CD4-positive, alpha-beta T cell treated with Interleukin-4 for 4 hours (primary cell): ENCODE measurements around the gene ADRA2C.
"Not testable (repeated sequence)": the region's sequence is repeated elsewhere in the genome, so short reads cannot be mapped to it uniquely, and the experiment has no call there.

Source experiments
- DNase-seq: peaks from one replicate; pipeline ENCODE4 v3.0.0-alpha.2; 2020

ADRA2C gene

DNA sequence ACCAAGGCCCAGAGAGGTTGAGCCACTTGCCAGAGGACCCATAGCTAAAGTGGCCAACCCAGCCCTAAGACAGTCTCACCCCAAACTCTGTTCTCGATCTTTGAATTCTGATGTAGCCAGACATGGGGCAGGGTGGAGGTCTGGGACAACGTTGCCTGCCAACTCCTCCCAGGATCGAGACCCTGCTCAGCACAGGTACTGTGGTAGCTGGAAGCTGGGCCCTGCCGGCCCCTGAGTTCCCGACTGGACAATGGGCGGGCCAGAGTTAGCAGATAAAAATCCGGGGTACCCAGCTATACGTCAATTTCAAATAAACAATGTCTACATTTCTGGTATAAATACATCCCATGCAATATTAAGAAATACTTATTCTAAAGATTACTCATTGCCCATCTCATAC is 35.3 kb downstream of the ADRA2C start:
- no peak for DNase-seq

DNA sequence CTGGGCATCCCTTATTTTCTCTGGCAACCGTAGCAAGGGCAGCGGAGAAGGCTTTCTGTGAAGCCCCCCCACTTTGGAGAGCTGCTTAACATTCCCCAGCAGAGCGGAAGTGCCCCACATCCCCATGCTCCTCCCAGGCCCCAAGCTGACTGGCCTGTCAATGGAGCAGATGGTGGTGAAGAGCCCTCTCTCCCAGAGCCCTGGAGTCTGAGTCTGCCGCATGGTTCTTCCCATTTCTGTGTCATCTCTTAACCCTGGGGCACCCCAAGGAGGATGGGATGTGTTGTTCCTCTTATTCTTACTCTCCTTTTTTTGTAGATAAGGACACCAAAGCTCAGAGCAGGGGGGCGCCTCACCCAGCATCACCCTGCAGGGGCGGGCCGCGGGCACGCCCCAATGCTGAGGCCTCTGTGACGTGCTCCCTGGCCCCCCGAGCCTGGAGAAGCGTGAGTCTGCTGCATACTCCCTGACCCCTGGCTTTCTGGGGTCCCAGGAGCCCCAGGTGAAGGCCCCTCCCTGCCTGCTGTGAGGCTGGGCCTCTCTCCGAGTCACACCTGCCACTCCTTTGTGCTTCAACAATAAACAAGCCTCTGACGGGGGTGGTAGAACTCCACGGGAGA is 35.9 kb downstream of the ADRA2C start:
- DNase-seq, result no peak

DNA sequence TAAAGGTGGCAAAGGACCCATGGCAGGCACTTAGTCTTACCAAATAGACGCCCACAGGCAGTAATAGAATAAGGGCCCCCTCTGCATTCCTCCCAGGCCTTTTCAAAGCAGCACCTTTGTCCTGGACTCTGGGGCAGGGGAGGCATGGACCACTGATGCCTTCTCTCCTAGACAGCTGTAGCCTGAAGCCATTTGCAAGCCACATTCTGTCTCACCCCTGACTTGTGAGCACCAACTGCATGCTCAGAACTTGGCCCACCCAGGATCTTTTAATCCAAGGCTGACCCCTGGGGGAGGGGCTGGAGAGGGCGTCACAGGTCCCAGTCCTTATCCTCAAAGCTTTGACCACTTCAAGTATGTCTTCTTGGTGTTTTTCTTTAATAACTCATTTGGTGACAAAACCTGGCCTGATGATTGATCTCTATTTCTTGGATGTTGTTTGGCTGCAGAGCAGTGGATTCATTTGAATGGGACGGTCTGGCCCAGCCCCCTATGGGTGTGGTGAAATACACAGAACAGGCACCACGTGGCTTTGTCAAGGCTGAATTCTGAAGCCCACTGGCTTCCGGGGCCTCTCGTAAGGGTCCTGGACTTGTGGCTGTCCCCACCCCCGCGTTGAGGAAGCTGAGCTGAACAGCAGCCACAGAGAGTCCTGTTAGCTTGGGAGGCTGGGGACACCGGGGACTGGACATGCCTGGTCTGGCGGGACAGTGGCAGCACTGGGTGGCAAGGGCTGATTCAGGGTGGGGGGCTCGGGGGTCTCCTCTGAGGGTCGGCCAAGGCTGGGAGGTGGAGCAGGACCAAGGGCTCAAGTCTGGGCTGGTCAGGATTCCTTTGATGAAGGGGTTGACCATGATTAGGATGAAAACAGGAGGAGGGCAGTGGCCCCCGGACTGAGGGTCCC is 36.6 kb downstream of the ADRA2C start:
- DNase-seq, result no peak

- no peak for DNase-seq
Observed at GRCh38 chr4:3803475-3803847, 37.3 kb downstream of the ADRA2C start.

DNA sequence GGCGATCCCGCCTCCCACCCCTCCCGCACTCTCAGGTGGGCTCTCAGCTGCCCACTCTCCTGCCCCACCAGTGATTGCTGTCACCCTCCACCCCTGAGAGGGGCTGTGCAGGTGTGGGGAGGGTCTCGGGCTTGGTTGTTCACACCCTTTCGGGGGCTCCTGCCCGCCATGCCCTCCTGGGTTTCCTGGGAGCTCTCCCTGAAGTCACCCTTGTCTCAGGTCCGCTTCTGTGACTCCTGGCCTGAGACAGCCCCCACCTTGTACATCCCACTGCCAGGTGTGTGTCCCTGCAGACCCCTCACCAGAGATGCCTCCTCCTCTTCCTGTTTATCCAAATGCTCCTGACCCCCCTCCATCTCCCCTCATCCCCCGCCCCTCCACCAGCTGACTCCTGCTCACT is 37.8 kb downstream of the ADRA2C start:
- DNase-seq, result no peak

- DNase-seq, result no peak
Observed at GRCh38 chr4:3805026-3805425, 38.8 kb downstream of the ADRA2C start.

- no peak for DNase-seq
Observed at GRCh38 chr4:3805731-3806130, 39.5 kb downstream of the ADRA2C start.

GRCh38 chr4:3807311-3807710 is 41.1 kb downstream of the ADRA2C start:
- DNase-seq, result no peak

DNA sequence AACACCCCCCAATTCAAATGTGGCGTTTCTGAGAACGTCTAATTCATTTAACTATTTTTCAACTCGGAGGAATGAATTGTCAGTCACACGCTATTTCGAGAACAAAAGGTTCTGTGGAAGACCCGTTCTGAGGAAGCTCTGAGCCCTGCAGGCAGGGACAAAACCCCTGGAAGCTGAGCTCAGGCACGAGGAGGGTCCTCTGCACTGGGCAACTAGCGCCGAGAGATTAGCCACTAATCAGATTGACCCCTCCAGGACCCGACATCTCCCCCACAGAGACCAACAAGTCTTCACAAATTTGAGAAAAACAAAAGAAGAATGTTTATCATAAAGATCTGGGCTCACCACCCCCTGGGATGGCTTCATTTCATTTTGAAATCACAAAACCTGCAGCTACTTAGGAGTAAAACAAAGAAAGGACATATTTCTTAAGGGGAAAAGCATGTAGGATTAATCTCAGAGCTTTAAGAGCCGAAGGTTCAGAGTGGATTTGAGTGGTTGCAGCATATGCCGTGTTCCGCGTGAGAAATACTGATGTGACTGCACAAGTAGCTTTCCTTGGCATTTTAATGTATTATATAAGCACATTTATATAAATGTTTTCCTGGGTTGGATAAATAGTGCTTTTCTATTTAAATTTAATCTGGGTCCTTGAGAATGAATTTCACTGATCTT is 41.8 kb downstream of the ADRA2C start:
- no peak for DNase-seq

- DNase-seq, result no peak
Observed at GRCh38 chr4:3808597-3808996, 42.4 kb downstream of the ADRA2C start.

GRCh38 chr4:3809028-3809427 is 42.8 kb downstream of the ADRA2C start:
- DNase-seq, result no peak

DNA sequence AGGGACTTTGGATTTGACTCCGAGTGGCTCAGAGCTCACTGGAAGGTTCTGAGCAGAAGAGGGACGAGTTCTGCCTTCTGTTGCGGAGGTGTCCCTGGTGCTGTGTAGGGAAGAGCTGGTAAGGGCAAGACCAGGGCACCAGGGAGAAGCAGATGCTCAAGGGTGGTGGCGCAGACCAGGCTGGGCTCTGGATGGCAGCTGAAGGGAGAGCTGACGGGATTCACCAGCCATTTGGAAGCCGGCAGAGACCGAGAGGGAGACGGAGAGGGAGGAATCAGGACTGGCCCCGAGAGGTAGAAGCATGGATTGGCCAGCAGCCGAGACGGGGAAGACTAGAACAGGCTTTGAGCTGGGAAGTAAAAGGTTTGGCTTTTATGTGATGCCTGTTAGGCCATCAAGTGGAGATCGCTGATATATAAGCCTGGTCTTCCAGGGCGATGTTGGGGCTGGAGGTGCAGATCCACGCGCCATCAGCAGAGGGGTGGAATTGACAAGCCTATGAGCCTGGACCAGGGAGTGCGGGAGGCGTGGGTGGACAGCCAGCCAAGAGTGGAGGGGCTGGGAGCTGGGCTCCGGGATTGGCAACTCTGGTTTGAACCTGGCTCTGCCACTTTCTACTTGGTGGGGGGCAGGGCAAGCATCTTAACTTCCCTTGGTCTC is 43.4 kb downstream of the ADRA2C start:
- no peak for DNase-seq

GRCh38 chr4:3810111-3810680 is 44.0 kb downstream of the ADRA2C start:
- DNase-seq, result no peak

DNA sequence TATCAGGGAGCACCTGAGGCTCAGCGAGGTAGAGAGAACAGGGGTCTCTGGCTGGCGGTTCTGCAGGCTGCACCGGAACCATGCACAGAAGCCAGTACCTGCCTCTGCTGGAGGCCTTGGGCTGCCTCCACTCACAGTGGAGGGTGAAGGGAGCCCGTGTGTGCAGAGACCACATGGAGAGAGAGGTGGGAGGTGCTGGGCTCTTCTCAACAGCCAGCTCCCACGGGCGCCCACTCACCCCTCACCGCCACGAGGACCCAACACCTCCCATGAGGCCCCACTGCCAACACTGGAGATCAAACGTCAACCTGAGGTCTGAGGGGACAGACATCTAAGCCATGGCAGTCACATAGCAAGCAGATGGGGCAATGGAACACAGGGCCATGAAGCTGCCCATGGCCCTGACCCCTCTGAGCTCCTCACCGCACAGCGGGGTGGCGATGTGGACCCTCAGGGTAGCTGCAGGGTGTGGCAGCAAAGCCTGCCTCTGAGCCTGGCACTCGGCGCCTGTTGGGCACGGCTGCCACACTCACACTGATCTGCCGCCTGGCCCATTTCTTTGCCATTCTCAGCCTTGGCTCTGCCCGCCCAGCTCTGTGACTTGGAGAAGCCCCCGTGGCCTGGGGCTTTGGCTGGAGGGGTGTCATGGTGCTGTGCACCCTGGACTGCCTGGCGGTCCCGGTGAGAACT is 44.8 kb downstream of the ADRA2C start:
- DNase-seq, result no peak

DNA sequence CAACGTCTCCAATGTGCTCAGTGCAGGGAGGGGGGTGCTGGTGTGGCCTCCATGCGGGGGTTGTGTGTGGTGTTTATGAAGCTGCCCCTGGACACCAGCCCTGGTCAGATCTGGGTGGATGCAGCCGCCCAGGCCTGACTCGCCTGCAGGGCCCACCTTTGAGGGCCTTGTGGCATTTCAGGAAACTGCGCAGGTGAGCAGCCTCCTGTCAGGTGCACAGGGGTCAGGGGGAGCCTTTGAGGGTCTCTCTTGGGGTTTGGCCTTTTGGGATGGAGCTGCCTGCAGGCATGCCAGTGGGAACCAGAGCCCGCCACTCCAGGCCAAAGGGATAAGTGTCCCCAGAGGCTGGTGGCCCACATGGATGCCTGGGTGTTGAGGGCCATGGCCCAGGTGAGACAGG is 45.4 kb downstream of the ADRA2C start:
- DNase-seq, result no peak

GRCh38 chr4:3812211-3812934 is 46.2 kb downstream of the ADRA2C start:
- DNase-seq, result no peak

DNA sequence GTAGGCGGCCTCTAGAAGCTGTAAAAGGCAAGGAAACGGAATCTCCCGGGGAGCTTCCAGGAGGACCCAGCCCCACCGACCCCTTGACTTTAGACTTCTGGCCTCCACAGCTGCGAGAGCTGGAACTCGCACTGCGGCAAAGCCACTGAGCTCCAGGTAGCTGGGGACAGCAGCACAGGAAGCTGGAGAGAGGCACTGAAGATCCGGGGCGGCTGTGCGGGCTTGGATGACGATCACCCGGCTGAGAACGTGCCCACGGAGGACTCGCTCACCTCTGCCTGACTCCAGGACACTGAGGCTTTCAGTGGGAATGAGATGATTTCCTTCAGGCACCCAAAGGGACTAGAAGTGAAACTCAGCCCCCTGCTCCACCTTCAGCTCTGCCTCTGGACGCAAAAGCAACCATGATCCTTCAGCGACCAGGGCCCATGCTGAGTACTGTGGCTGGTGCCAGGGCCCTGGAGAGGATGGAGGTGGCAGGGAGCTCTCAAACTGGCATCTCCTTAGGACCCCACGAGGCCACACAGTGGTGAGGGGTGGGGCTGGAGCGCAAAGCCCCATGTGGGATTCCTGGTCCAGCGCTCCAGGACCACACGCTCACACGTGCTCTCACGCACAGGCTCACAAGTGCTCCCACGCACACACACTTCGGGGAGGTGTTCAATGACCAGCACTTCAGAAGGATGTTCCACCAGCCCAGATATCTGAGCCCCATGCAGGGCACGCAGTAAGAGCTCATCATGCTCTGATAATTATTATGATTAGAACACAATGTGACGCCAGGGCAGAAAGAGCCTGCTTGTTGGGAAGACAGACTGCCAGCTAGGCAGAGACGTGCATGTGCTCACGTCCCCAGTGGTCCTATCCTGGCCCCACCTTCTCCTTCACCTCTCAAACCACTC is 47.2 kb downstream of the ADRA2C start:
- no peak for DNase-seq

DNA sequence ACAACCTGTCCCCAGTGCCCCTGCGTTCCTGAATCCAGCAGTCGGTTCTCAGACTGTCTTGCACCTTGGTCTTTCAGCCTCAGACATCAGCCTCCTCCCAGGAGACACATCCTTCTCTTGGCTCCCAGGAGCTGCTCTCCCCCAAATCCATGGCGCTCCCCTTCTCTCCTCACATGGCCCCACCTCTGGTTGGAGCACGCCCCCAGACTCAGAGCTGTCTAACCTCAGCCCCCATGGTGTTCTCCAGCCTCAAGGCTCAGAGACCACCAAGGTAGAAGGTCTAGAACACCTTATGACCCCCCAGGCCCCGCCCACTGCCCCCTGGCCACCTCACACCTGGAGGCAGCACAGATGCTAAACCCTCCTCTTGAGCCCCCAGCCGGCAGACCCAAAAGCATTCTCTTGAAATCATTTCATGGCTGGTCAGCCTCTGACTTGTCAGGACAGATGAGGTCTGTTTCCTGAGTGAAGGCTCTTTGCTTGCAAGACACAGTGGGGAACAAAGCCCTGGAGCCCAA is 47.9 kb downstream of the ADRA2C start:
- no peak for DNase-seq

DNA sequence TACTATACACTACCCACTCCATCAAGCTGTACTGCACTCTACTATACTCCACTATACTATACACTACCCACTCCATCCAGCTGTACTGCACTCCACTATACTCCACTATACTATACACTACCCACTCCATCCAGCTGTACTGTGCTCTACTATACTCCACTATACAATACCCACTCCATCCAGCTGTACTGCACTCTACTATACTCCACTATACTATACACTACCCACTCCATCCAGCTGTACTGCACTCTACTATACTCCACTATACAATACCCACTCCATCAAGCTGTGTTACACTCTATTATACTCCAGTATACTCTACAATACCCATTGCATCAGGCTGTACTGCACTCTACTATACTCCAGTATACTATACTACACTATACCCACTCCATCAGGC is 48.7 kb downstream of the ADRA2C start:
- DNase-seq, result not testable (repeated sequence)

DNA sequence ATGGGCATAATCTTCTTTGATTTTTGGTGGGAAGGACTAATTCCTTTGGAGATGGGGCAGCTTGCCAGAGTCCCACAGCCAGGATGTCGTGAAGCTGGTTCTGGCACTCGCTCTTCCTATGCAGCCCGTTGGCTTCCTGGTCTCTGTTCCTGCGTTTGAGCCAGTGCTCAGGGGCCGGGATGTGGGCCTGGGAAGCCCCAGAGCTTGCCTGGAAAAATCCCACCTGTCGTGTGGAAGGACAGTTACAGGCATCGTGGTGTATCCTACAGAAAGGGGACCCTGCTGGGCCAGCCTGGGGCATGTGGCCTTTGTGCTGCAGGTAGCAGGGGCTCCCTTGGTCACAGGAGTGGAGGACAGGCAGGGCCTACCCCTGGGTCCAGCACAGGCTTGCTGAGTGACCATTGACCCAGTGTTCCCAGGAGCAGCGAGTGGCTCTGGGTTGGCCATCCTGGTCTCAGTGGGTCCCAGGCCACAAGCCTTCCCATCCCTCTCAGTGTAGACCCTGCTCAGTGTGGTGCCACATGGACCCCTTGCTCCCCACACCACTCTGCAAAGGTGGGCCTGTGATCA is 50.2 kb downstream of the ADRA2C start:
- DNase-seq, result no peak
